SH-SY5Y (cell line): ENCODE measurements around the gene NAXE.

Source experiments
- GATA2 ChIP-seq: IDR thresholded peaks from 2 replicates; pipeline ENCODE4 v1.6.1; 2011; ENCODE audit warnings: mild to moderate bottlenecking, low read depth, low read length
- GATA3 ChIP-seq: IDR thresholded peaks from 2 replicates; pipeline ENCODE4 v1.6.1; 2011; ENCODE audit warnings: low read depth, mild to moderate bottlenecking, low read length, moderate library complexity

GRCh38 chr1:156640842-156641706, 49.5 kb downstream of the NAXE start:
- TF ChIP-seq GATA3 = no peak
- no peak for TF ChIP-seq GATA2
